Caco-2 (cell line): ENCODE results near the gene CHKB. TPM values are rescaled to one million over a fixed set of nuclear protein-coding genes. Genes with fewer than 3 reads are reported as not detected.

Experiments used
- BruUV-seq: library from RNA; stranded (reverse); fragments of 400-500 nt; replicated peaks from 2 replicates; lab custom pipeline; 2021; lab: Mats Ljungman, UMichigan
- CTCF ChIA-PET: fragments of 300-600 bp; sonication (Branson Sonifier 250); formaldehyde crosslinking; loops from one replicate; lab custom pipeline; 2022; ENCODE audit warnings: antibody characterized with exemption; lab: Charles Lee
- POLR2A ChIA-PET: fragments of 300-600 bp; sonication (Branson Sonifier 250); formaldehyde crosslinking; loops from one replicate; lab custom pipeline; 2022; ENCODE audit warnings: antibody characterized with exemption; lab: Charles Lee
- DNase-seq, 2 experiments: peaks; one replicate each; pipeline versions ENCODE4 v3.0.0 to v3.0.0-alpha.2; 2020 to 2022
- H3K27me3 ChIP-seq: replicated peaks from 2 replicates; pipeline ENCODE4 v1.6.0; 2011; ENCODE audit warnings: low read length; ENCODE audit not compliant: control insufficient read depth, insufficient read depth
- H3K36me3 ChIP-seq: 2 replicates; pipeline ENCODE4 v1.5.1; 2011; ENCODE audit warnings: low read length; ENCODE audit not compliant: control insufficient read depth, insufficient read depth
- H3K4me1 ChIP-seq: fragments of 250-450 bp; sonication (Bioruptor Pico); 2 replicates; pipeline ENCODE4 v1.5.1; 2020; ENCODE audit warnings: mild to moderate bottlenecking
- H3K4me3 ChIP-seq: 2 replicates; pipeline ENCODE4 v1.5.1; 2011; ENCODE audit warnings: low read depth, mild to moderate bottlenecking, control low read depth, low read length
- H3K9me3 ChIP-seq: fragments of 250-450 bp; sonication (Bioruptor Pico); 2 replicates; pipeline ENCODE4 v1.5.1; 2020; ENCODE audit warnings: mild to moderate bottlenecking, moderate library complexity
- H3K27ac Mint-ChIP-seq: one replicate; pipeline ENCODE4 v1.8.0; 2022; ENCODE audit warnings: mixed read lengths; ENCODE audit not compliant: unreplicated experiment
- H3K27me3 Mint-ChIP-seq: one replicate; pipeline ENCODE4 v1.8.0; 2022; ENCODE audit warnings: mixed read lengths; ENCODE audit not compliant: insufficient read depth, unreplicated experiment
- H3K36me3 Mint-ChIP-seq: one replicate; pipeline ENCODE4 v1.8.0; 2022; ENCODE audit warnings: mild to moderate bottlenecking, mixed read lengths; ENCODE audit not compliant: insufficient read depth, unreplicated experiment
- H3K4me1 Mint-ChIP-seq: one replicate; pipeline ENCODE4 v1.8.0; 2022; ENCODE audit warnings: low read depth, mixed read lengths; ENCODE audit not compliant: unreplicated experiment
- H3K4me3 Mint-ChIP-seq: one replicate; pipeline ENCODE4 v1.8.0; 2022; ENCODE audit warnings: mild to moderate bottlenecking, moderate library complexity, mixed read lengths; ENCODE audit not compliant: unreplicated experiment
- H3K9me3 Mint-ChIP-seq: one replicate; pipeline ENCODE4 v1.8.0; 2022; ENCODE audit warnings: mixed read lengths; ENCODE audit not compliant: unreplicated experiment
- CTCF ChIP-seq, 2 experiments: fragments of 200-600 bp in 1 of 2; IDR thresholded peaks; 1 replicate in 1 of 2; 2 replicates in 1 of 2; pipeline versions ENCODE4 v1.5.1 to v1.8.0; 2011 to 2022; ENCODE audit warnings: antibody characterized with exemption in 1 of 2, control low read depth in 1 of 2, inconsistent platforms in 1 of 2, low read depth in 1 of 2, low read length in 1 of 2, mild to moderate bottlenecking in 1 of 2, moderate library complexity in 1 of 2; ENCODE audit not compliant: insufficient read depth in 1 of 2, severe bottlenecking in 1 of 2, unreplicated experiment in 1 of 2
- intact Hi-C: fragments of 100-400 bp; cut with micrococcal nuclease; formaldehyde crosslinking; loops from one replicate; pipeline ENCODE4 v1.10.0; 2022; ENCODE audit not compliant: unreplicated experiment
- total RNA-seq: library from RNA; stranded (reverse); gene quantifications from 2 replicates; pipeline ENCODE4 v1.2.3, GENCODE V29; 2022

CHKB gene
- total RNA-seq, 1 experiment from 2014 or later, result 43.3 TPM

GRCh38 chr22:50625131-50625567, 42.5 kb upstream of the CHKB start:
- no peaks in the 10 kb centered on the region; the same call in 1 of the 2 replicates for H3K36me3 ChIP-seq
- H3K4me3 ChIP-seq, result no peak overlapping the region
- Mint-ChIP-seq H3K4me3 (no peak overlapping the region), H3K27ac (no peak overlapping the region), H3K9me3 (no peaks in the 10 kb centered on the region), H3K4me1 (peaks cover 22% of the 10 kb centered on the region), H3K36me3 (no peaks in the 10 kb centered on the region), H3K27me3 (no peaks in the 10 kb centered on the region)
- BruUV-seq, result no TSS peak
- CTCF ChIA-PET, result interaction anchor here (0.7 kb wide), 1 partner anchor 35 kb away, joined by 9 read pairs; no protein-coding TSS in a partner anchor
- DNase-seq, result no peak
- TF ChIP-seq CTCF (IDR thresholded peaks at IDR 0.05; ENCODE audit: insufficient read depth in 1 of 2, low read depth in 1 of 2, low read length in 1 of 2, severe bottlenecking in 1 of 2, unreplicated experiment in 1 of 2), result no peak
- intact Hi-C loops, result no loop called here
- POLR2A ChIA-PET, result interaction anchor here (0.6 kb wide), 1 partner anchor 117 kb away, joined by 3 read pairs; the partner anchor contains the start of gene NCAPH2
- H3K4me1 ChIP-seq, result peaks cover 26% of the 10 kb centered on the region
- H3K27me3 ChIP-seq, result no peaks in the 10 kb centered on the region
- no peaks in the 10 kb centered on the region for H3K9me3 ChIP-seq

DNA sequence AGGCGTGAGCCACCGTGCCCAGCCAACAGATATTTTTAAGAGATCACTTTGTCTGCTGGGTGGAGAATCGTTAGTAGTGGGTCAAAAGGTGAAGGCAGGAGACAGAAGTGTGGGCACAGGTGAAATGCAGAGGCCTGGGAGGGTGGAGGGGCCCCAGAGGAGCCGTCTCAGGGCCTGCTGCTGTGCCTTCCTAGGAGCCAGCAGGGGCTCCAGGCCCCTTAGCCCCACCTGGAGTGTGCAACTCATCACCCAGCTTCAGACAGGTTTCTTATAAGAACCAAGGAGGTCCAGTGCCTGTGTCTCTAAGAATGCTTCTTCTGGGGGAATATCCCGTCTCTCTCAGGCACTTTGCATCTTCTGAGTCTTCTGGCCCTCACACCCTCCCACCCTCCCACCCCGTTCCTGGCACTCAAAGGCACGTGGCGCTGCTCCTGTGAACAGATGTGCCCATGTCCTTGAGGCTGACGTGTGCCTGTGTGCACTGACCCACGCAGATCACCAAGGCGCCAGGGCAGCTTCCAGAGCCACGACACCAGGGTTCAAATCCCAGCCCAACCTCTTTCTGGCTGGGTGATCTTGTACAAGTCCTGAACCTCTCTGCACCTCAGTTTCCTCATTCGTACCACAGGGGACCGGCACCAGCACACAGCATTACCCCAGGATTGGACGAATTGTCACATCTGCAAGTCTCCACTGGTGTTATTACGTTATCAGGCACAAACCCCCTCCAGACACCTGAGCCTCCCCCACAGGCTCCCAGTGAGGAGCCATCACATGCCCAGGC, 41.9 kb upstream of the CHKB start:
- no peak for TF ChIP-seq CTCF (IDR thresholded peaks at IDR 0.05; ENCODE audit: insufficient read depth in 1 of 2, low read depth in 1 of 2, low read length in 1 of 2, severe bottlenecking in 1 of 2, unreplicated experiment in 1 of 2)
- H3K4me3 ChIP-seq, result no peak overlapping the region
- POLR2A ChIA-PET, result no interaction called here
- peaks cover 22% of the 10 kb centered on the region for H3K4me1 Mint-ChIP-seq
- H3K9me3 ChIP-seq, result no peaks in the 10 kb centered on the region
- H3K27me3 Mint-ChIP-seq, result no peaks in the 10 kb centered on the region
- no peaks in the 10 kb centered on the region for H3K27me3 ChIP-seq
- no peak overlapping the region for H3K4me3 Mint-ChIP-seq
- no peak overlapping the region for H3K27ac Mint-ChIP-seq
- intact Hi-C loops, result loop anchor here (5.0 kb wide), 1 partner anchor 92 kb away; the partner anchor contains the start of gene TYMP
- CTCF ChIA-PET, result interaction anchor here (0.7 kb wide), 1 partner anchor 36 kb away, joined by 9 read pairs; no protein-coding TSS in a partner anchor
- no peak for DNase-seq
- BruUV-seq, result no TSS peak
- no peaks in the 10 kb centered on the region for H3K36me3 Mint-ChIP-seq
- peaks cover 26% of the 10 kb centered on the region for H3K4me1 ChIP-seq
- H3K9me3 Mint-ChIP-seq, result no peaks in the 10 kb centered on the region
- no peaks in the 10 kb centered on the region; the same call in 1 of the 2 replicates for H3K36me3 ChIP-seq

DNA sequence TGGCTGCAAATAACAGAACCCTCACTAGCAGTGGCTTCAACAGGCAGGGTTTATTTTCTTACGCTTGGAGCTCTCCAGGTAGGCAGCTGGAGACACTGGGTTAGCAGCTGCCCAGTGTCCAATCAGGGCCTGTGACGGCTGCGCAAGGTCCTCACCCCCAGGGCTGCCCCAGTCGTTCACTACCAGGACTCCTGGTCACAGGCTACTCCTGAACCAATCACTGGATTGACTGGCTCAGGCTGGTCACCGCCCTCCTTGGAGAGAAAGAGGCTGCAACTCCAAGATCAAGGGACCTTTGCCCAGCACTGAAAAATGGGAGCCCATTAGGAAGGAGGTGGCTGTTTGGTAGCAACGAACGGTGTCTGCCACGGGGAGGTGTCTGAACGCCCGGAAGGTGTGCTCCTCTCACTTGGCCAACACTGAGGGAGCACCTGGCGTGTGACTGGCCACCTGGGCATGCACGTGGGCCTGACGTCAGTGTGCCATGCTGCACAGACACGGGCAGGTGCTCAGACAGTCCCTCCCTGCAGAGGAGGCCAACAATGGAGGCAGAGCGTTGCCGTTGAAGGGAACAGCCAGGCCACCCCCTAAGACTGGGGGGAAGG, 40.2 kb upstream of the CHKB start:
- Mint-ChIP-seq H3K27ac (peak overlapping the region; percentile 78), H3K27me3 (no peaks in the 10 kb centered on the region)
- no peak for TF ChIP-seq CTCF (IDR thresholded peaks at IDR 0.05; ENCODE audit: insufficient read depth in 1 of 2, low read depth in 1 of 2, low read length in 1 of 2, severe bottlenecking in 1 of 2, unreplicated experiment in 1 of 2)

More for the DNA sequence above, 40.2 kb upstream of the CHKB start:
- Histone ChIP-seq H3K27me3 (no peaks in the 10 kb centered on the region), H3K4me3 (no peak overlapping the region), H3K36me3 (no peaks in the 10 kb centered on the region; the same call in 1 of the 2 replicates), H3K9me3 (no peaks in the 10 kb centered on the region), H3K4me1 (peaks cover 22% of the 10 kb centered on the region)
- Mint-ChIP-seq H3K4me3 (no peak overlapping the region), H3K36me3 (no peaks in the 10 kb centered on the region), H3K9me3 (no peaks in the 10 kb centered on the region), H3K4me1 (peaks cover 13% of the 10 kb centered on the region)
- peak; percentile 59 to 70 for DNase-seq
- intact Hi-C loops, result loop anchor here (5.0 kb wide), 1 partner anchor 91 kb away; the partner anchor contains the start of gene TYMP
- BruUV-seq, result no TSS peak
- CTCF ChIA-PET, result interaction anchor here (3.0 kb wide), 1 partner anchor 97 kb away, joined by 23 read pairs; the partner anchor contains the start of gene SCO2
- POLR2A ChIA-PET, result no interaction called here
